ENCODE measurements around the gene MAGI3. TPM values are rescaled to one million over a fixed set of nuclear protein-coding genes. Genes with fewer than 3 reads are reported as not detected.

Gene MAGI3
- polyA plus RNA-seq, 1 experiment: 1.9 TPM

DNA sequence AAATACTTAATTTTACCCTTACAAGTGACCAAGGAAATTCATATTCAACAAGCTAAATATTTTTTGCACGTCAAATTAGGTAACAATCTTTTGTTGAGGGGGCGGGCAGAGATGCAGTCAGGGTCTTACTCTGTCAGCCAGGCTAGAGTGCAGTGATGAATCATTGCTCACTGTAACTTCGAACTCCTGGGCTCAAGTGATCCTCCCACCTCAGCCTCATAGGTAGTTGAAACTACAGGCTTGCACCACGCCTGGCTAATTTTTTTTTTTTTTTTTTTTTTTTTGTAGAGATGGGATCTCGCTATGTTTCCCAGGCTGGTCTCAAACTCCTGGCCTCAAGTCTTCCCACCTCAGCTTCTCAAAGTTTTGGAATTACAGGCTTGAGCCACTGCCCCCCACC is 342.5 kb downstream of the MAGI3 start:
- Histone ChIP-seq H3K36me3 (ENCODE audit: control insufficient read depth, insufficient read depth, low read length) (peaks cover 1% of the 10 kb centered on the region; the same call in 1 of the 2 replicates), H3K4me3 (ENCODE audit: low read depth, low read length) (no peak overlapping the region), H3K27me3 (ENCODE audit: control insufficient read depth, insufficient read depth, low read length) (no peaks in the 10 kb centered on the region)
- no peak for DNase-seq (ENCODE audit: low read depth)
- no peak for TF ChIP-seq CTCF (IDR thresholded peaks at IDR 0.05; ENCODE audit: insufficient read depth, low read depth, low read length)
- CTCF ChIA-PET: no interaction called here
- POLR2A ChIA-PET: no interaction called here

DNA sequence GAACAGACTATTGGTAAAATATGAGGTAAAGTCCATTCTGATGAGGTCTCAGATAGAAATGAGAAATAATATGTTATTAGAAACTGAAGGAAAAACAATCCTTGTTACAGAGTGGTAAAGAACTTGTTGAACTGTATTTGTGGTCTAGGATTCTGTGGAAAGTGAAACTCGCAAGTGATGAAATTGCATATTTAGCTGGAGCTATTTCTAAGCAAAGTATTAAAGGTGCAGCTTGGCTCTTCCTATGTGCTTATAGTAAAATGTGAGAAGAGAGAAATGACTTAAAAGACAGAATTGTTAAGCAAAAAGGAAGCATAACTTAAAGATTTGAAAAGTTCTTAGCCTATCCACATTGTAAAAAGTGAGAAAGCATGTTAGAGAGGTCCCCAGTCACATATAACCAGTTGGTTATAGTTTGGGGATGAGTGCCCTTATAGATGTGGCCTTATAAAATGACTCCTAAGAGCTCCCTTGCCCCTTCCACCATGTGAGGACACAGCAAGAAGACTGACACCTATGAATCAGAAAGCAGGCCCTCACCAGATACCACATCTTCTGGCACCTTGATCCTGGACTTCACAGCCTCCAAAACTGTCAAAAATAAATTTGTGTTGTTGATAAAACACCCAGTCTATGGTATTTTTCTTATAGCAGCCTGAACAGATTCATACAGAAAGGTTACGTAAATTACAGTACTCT is 344.2 kb downstream of the MAGI3 start:
- no peak overlapping the region for H3K4me3 ChIP-seq (ENCODE audit: low read depth, low read length)
- peaks cover 1% of the 10 kb centered on the region; the same call in 1 of the 2 replicates for H3K36me3 ChIP-seq (ENCODE audit: control insufficient read depth, insufficient read depth, low read length)
- DNase-seq (ENCODE audit: low read depth): no peak
- CTCF ChIA-PET: interaction anchor here (0.8 kb wide), 1 partner anchor 53 kb away, joined by 3 read pairs; no protein-coding TSS in a partner anchor
- POLR2A ChIA-PET: no interaction called here
- no peak for TF ChIP-seq CTCF (IDR thresholded peaks at IDR 0.05; ENCODE audit: insufficient read depth, low read depth, low read length)
- no peaks in the 10 kb centered on the region for H3K27me3 ChIP-seq (ENCODE audit: control insufficient read depth, insufficient read depth, low read length)

Small RNA genes lying within 50 kb of the gene (small RNA-seq; reads per million reads assigned to genes)
- not detected for gene MTND5P20 (ENCODE audit: insufficient read length, low read depth, low replicate concordance)
